ENCODE measurements around the gene PRSS12.

GRCh38 chr4:118356731-118357130 is 3.9 kb upstream of the PRSS12 start:
- TF ChIP-seq CTCF (IDR thresholded peaks at IDR 0.05; ENCODE audit: low read length) = no peak
- no peak for TF ChIP-seq EZH2 (IDR thresholded peaks at IDR 0.05; ENCODE audit: borderline replicate concordance, low read length)

Measured in OCI-LY1 (cell line).